DMS79 treated with DMSO at 0.1 percent for 48 hours (cell line): Measurements from ENCODE around the gene NELFB.

Experiments used
- DNase-seq: peaks from one replicate; lab custom pipeline; 2025; lab: John Stamatoyannopoulos, UW

NELFB gene

GRCh38 chr9:137303151-137303892, 48.2 kb downstream of the NELFB start:
- DNase-seq, result peak; percentile 16

GRCh38 chr9:137303893-137304382, 48.8 kb downstream of the NELFB start:
- DNase-seq, result no peak

- DNase-seq, result no peak
These were observed 49.4 kb downstream of the NELFB start for GRCh38 chr9:137304383-137305059.

GRCh38 chr9:137305060-137305797, 50.1 kb downstream of the NELFB start:
- peak; percentile 76 for DNase-seq

GRCh38 chr9:137305798-137306065, 50.6 kb downstream of the NELFB start:
- no peak for DNase-seq

GRCh38 chr9:137306066-137306849, 51.1 kb downstream of the NELFB start:
- DNase-seq, result no peak

GRCh38 chr9:137306850-137307254, 51.7 kb downstream of the NELFB start:
- no peak for DNase-seq

GRCh38 chr9:137307255-137308056, 52.3 kb downstream of the NELFB start:
- no peak for DNase-seq

- DNase-seq, result no peak
These were observed 53.0 kb downstream of the NELFB start for GRCh38 chr9:137308057-137308619.

GRCh38 chr9:137309368-137310188, 54.5 kb downstream of the NELFB start:
- no peak for DNase-seq

GRCh38 chr9:137310189-137311052, 55.3 kb downstream of the NELFB start:
- DNase-seq, result no peak

GRCh38 chr9:137311171-137311985, 56.3 kb downstream of the NELFB start:
- no peak for DNase-seq

GRCh38 chr9:137311986-137312851, 57.1 kb downstream of the NELFB start:
- DNase-seq, result no peak

- no peak for DNase-seq
These were observed 57.8 kb downstream of the NELFB start for GRCh38 chr9:137312852-137313325.

GRCh38 chr9:137313326-137313936, 58.3 kb downstream of the NELFB start:
- no peak for DNase-seq

GRCh38 chr9:137313956-137314560, 58.9 kb downstream of the NELFB start:
- DNase-seq, result no peak
